ENCODE data around the gene NCOA5.
"Not testable (repeated sequence)": the region's sequence is repeated elsewhere in the genome, so short reads cannot be mapped to it uniquely, and the experiment has no call there.

Gene NCOA5

GRCh38 chr20:46099491-46100287 lies 9.9 kb upstream of the NCOA5 start:
- H3K27ac ChIP-seq = no peak overlapping the region
- DNase-seq (ENCODE audit: low read depth, low spot score) = no peak

- H3K27ac ChIP-seq = no peak overlapping the region
- DNase-seq (ENCODE audit: low read depth, low spot score) = no peak
These were observed 3.8 kb upstream of the NCOA5 start for GRCh38 chr20:46093531-46093930.

GRCh38 chr20:46091622-46092535 lies 2.1 kb upstream of the NCOA5 start:
- DNase-seq (ENCODE audit: low read depth, low spot score); H3K27ac ChIP-seq: not testable (repeated sequence)

GRCh38 chr20:46089167-46089416 lies 670 bp downstream of the NCOA5 start:
- no peak for DNase-seq (ENCODE audit: low read depth, low spot score)
- H3K27ac ChIP-seq = peak overlapping the region; percentile 87

GRCh38 chr20:46088409-46089166 lies 1.2 kb downstream of the NCOA5 start:
- H3K27ac ChIP-seq = peak overlapping the region; percentile 87
- no peak for DNase-seq (ENCODE audit: low read depth, low spot score)

- no peak for DNase-seq (ENCODE audit: low read depth, low spot score)
- no peak overlapping the region for H3K27ac ChIP-seq
These were observed 2.6 kb downstream of the NCOA5 start for GRCh38 chr20:46087161-46087560.

GRCh38 chr20:46085179-46085851 lies 4.4 kb downstream of the NCOA5 start:
- H3K27ac ChIP-seq = no peak overlapping the region
- no peak for DNase-seq (ENCODE audit: low read depth, low spot score)

GRCh38 chr20:46084805-46085178 lies 5.0 kb downstream of the NCOA5 start:
- DNase-seq (ENCODE audit: low read depth, low spot score) = no peak
- H3K27ac ChIP-seq = no peak overlapping the region

GRCh38 chr20:46083531-46084061 lies 6.2 kb downstream of the NCOA5 start:
- DNase-seq (ENCODE audit: low read depth, low spot score) = no peak
- H3K27ac ChIP-seq = no peak overlapping the region

GRCh38 chr20:46083101-46083500 lies 6.7 kb downstream of the NCOA5 start:
- DNase-seq (ENCODE audit: low read depth, low spot score) = no peak
- H3K27ac ChIP-seq = no peak overlapping the region

GRCh38 chr20:46081074-46081473 lies 8.7 kb downstream of the NCOA5 start:
- DNase-seq (ENCODE audit: low read depth, low spot score) = no peak
- no peak overlapping the region for H3K27ac ChIP-seq

GRCh38 chr20:46078954-46079353 lies 10.8 kb downstream of the NCOA5 start:
- H3K27ac ChIP-seq = no peak overlapping the region
- no peak for DNase-seq (ENCODE audit: low read depth, low spot score)

- no peak overlapping the region for H3K27ac ChIP-seq
- DNase-seq (ENCODE audit: low read depth, low spot score) = no peak
These were observed 12.0 kb downstream of the NCOA5 start for GRCh38 chr20:46077642-46078305.

GRCh38 chr20:46076806-46077205 lies 13.0 kb downstream of the NCOA5 start:
- DNase-seq (ENCODE audit: low read depth, low spot score) = no peak
- H3K27ac ChIP-seq = no peak overlapping the region

GRCh38 chr20:46074006-46074405 lies 15.8 kb downstream of the NCOA5 start:
- H3K27ac ChIP-seq = no peak overlapping the region
- no peak for DNase-seq (ENCODE audit: low read depth, low spot score)

GRCh38 chr20:46073443-46073842 lies 16.3 kb downstream of the NCOA5 start:
- no peak overlapping the region for H3K27ac ChIP-seq
- DNase-seq (ENCODE audit: low read depth, low spot score) = peak; percentile 8

- H3K27ac ChIP-seq = no peak overlapping the region
- no peak for DNase-seq (ENCODE audit: low read depth, low spot score)
These were observed 16.7 kb downstream of the NCOA5 start for GRCh38 chr20:46073024-46073423.

GRCh38 chr20:46071573-46071972 lies 18.2 kb downstream of the NCOA5 start:
- H3K27ac ChIP-seq = no peak overlapping the region
- DNase-seq (ENCODE audit: low read depth, low spot score) = no peak

- no peak for DNase-seq (ENCODE audit: low read depth, low spot score)
- H3K27ac ChIP-seq = no peak overlapping the region
These were observed 19.4 kb downstream of the NCOA5 start for GRCh38 chr20:46070215-46070900.
